Breast epithelium (tissue), 4 donors: Measurements from ENCODE around the gene GH2. TPM values are rescaled to one million over a fixed set of nuclear protein-coding genes. Genes with fewer than 3 reads are reported as not detected.

ENCODE experiments used
- DNase-seq, 2 donors: peaks; one replicate each; pipeline ENCODE4 v3.0.0-alpha.2; 2019; ENCODE audit warnings: low spot score in 2 of 2
- H3K27ac ChIP-seq, 2 donors: fragments of 200-600 bp; sonication (generic) in 1 of 2; one replicate each; pipeline ENCODE4 v1.5.1; 2016 to 2019; ENCODE audit warnings: mild to moderate bottlenecking in 1 of 2
- H3K27me3 ChIP-seq, 2 donors: fragments of 200-600 bp; sonication (generic) in 1 of 2; one replicate each; pipeline versions ENCODE4 v1.5.1 to v1.6.0; 2017 to 2019; ENCODE audit warnings: control low read depth in 1 of 2, mild to moderate bottlenecking in 1 of 2
- H3K36me3 ChIP-seq: fragments of 200-600 bp; one replicate; pipeline ENCODE4 v1.5.1; 2019
- H3K4me1 ChIP-seq, 2 donors: fragments of 200-600 bp; sonication (generic); one replicate each; pipeline ENCODE4 v1.5.1; 2016 to 2019; ENCODE audit warnings: control low read depth in 1 of 2
- H3K4me3 ChIP-seq, 3 donors: fragments of 200-600 bp; sonication (generic); 1 replicate in 2 of 3; 2 replicates in 1 of 3; pipeline ENCODE4 v1.5.1; 2016 to 2019; ENCODE audit warnings: mild to moderate bottlenecking in 3 of 3, moderate library complexity in 2 of 3
- H3K9me3 ChIP-seq, 2 donors: fragments of 200-600 bp; sonication (generic) in 1 of 2; one replicate each; pipeline ENCODE4 v1.5.1; 2016 to 2019; ENCODE audit warnings: control low read depth in 1 of 2
- CTCF ChIP-seq, 3 donors: fragments of 450-650 bp; IDR thresholded peaks; one replicate each; pipeline ENCODE4 v1.5.1; 2016 to 2017; ENCODE audit warnings: antibody characterized with exemption in 3 of 3, mild to moderate bottlenecking in 3 of 3, moderate library complexity in 3 of 3
- POLR2A ChIP-seq: fragments of 450-650 bp; IDR thresholded peaks from one replicate; pipeline ENCODE4 v1.6.1; 2016; ENCODE audit warnings: antibody characterized with exemption, mild to moderate bottlenecking, moderate library complexity
- POLR2AphosphoS5 ChIP-seq, 3 donors: sonication (generic); formaldehyde crosslinking; IDR thresholded peaks; one replicate each; pipeline ENCODE4 v1.6.1; 2017; ENCODE audit warnings: antibody characterized with exemption in 3 of 3
- intact Hi-C: fragments of 100-400 bp; cut with DNase I; formaldehyde crosslinking; loops from one replicate; pipeline ENCODE4 v1.15.1; 2023; ENCODE audit warnings: low total_unique reads
- total RNA-seq, 3 donors: library from RNA; depleted of rRNA; stranded (reverse); fragments of >200 nt; gene quantifications; one replicate each; pipeline ENCODE4 v1.1.0, GENCODE V29; 2016

GH2 gene
- total RNA-seq, 3 donors from 2014 or later, result not detected

GRCh38 chr17:63831505-63831904, 50.2 kb downstream of the GH2 start:
- no peak overlapping the region for H3K4me3 ChIP-seq
- intact Hi-C loops, result no loop called here
- TF ChIP-seq POLR2A (no peak), POLR2AphosphoS5 (IDR thresholded peaks at IDR 0.05) (no peak), CTCF (IDR thresholded peaks at IDR 0.05) (no peak)
- no peaks in the 10 kb centered on the region for H3K9me3 ChIP-seq
- no peak overlapping the region for H3K27ac ChIP-seq
- H3K27me3 ChIP-seq, result no peaks in the 10 kb centered on the region
- no peaks in the 10 kb centered on the region for H3K36me3 ChIP-seq
- DNase-seq, result no peak
- peaks cover 4 to 15% of the 10 kb centered on the region in 2 donors for H3K4me1 ChIP-seq

DNA sequence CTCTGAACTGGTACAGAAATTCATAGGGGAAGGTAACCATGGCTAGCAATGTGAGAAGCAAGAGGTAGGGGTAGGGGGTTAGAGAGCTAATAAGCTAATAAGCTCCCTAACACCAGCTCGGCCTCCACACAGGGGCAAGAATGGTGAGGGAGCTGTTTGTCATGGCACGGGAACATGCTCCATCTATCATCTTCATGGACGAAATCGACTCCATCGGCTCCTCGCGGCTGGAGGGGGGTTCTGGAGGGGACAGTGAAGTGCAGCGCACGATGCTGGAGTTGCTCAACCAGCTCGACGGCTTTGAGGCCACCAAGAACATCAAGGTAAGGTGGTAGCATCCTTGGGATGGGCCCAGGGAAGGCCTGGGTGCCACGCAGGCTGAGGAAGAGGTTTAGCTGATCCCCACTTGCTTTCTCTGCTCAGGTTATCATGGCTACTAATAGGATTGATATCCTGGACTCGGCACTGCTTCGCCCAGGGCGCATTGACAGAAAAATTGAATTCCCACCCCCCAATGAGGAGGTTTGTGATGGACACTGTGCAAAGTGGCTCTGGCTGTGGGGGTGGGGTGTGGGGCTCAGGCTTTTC, 50.7 kb downstream of the GH2 start:
- Histone ChIP-seq H3K27me3 (no peaks in the 10 kb centered on the region), H3K9me3 (no peaks in the 10 kb centered on the region), H3K27ac (no peak overlapping the region), H3K36me3 (no peaks in the 10 kb centered on the region), H3K4me3 (no peak overlapping the region), H3K4me1 (peaks cover 4 to 17% of the 10 kb centered on the region in 2 donors)
- intact Hi-C loops, result no loop called here
- no peak for DNase-seq
- TF ChIP-seq CTCF (IDR thresholded peaks at IDR 0.05) (no peak), POLR2A (no peak), POLR2AphosphoS5 (IDR thresholded peaks at IDR 0.05) (no peak)

- peaks cover 4 to 22% of the 10 kb centered on the region in 2 donors for H3K4me1 ChIP-seq
- intact Hi-C loops, result no loop called here
- no peaks in the 10 kb centered on the region for H3K9me3 ChIP-seq
- peak overlapping the region in 1 of 2 donors; percentile 4 for H3K27ac ChIP-seq
- no peaks in the 10 kb centered on the region for H3K27me3 ChIP-seq
- DNase-seq, result no peak
- no peak for TF ChIP-seq POLR2A
- TF ChIP-seq POLR2AphosphoS5 (IDR thresholded peaks at IDR 0.05), result no peak
- no peak for TF ChIP-seq CTCF (IDR thresholded peaks at IDR 0.05)
- no peaks in the 10 kb centered on the region for H3K36me3 ChIP-seq
- H3K4me3 ChIP-seq, result no peak overlapping the region
These were observed 51.5 kb downstream of the GH2 start for GRCh38 chr17:63830278-63830677.

Other genes with a start within 250 kb of the GH2 start
- 10 to 100 TPM in 1 of 3 donors, 1 to 10 TPM in 2; 6.1 to 10.5 (median 7.2) TPM for gene LIMD2, start 181.8 kb downstream of the GH2 start, total RNA-seq
- 10 to 100 TPM; 25.9 to 33.8 (median 26.2) TPM for gene STRADA, start 140.1 kb downstream of the GH2 start, total RNA-seq
- gene CCDC47, start 108.3 kb downstream of the GH2 start, total RNA-seq, result 10 to 100 TPM; 54.1 to 89.5 (median 81.7) TPM
- 100 to 1,000 TPM; 131 to 139 (median 139) TPM for gene DDX42, start 107.8 kb downstream of the GH2 start, total RNA-seq
- gene PSMC5, start 54.5 kb downstream of the GH2 start, total RNA-seq, result 100 to 1,000 TPM in 2 of 3 donors, 10 to 100 TPM in 1; 98.3 to 110 (median 104) TPM
- 10 to 100 TPM; 55.4 to 78.7 (median 59.1) TPM for gene FTSJ3, start 54.3 kb downstream of the GH2 start, total RNA-seq
- gene SMARCD2, start 39.3 kb downstream of the GH2 start, total RNA-seq, result 100 to 1,000 TPM; 142 to 210 (median 192) TPM
- gene CSH2, start 8.3 kb downstream of the GH2 start, total RNA-seq, result not detected
- gene CSH1, start 14.6 kb upstream of the GH2 start, total RNA-seq, result not detected
- gene CSHL1, start 29.3 kb upstream of the GH2 start, total RNA-seq, result not detected
- gene GH1, start 36.9 kb upstream of the GH2 start, total RNA-seq, result not detected
- 1 to 10 TPM; 2.2 to 7.9 (median 3.4) TPM for gene CD79B, start 50.4 kb upstream of the GH2 start, total RNA-seq
- 10 to 100 TPM in 2 of 3 donors, 1 to 10 TPM in 1; 1.0 to 16.7 (median 10.2) TPM for gene SCN4A, start 91.0 kb upstream of the GH2 start, total RNA-seq
- 1 to 10 TPM in 1 of 3 donors, under 1 TPM in 2; 0.15 to 1.3 (median 0.16) TPM for gene PRR29, start 116.4 kb upstream of the GH2 start, total RNA-seq
- 100 to 1,000 TPM in 1 of 3 donors, 10 to 100 TPM in 2; 26.1 to 106 (median 32.2) TPM for gene ICAM2, start 138.7 kb upstream of the GH2 start, total RNA-seq
- 10 to 100 TPM; 13.1 to 40.8 (median 34.7) TPM for gene ERN1, start 248.2 kb upstream of the GH2 start, total RNA-seq